Transverse colon (tissue), 4 donors: ENCODE results near the gene EMP2. TPM values are rescaled to one million over a fixed set of nuclear protein-coding genes. Genes with fewer than 3 reads are reported as not detected.

Source experiments
- DNase-seq: peaks from one replicate; pipeline ENCODE4 v3.0.0-alpha.2; 2019
- H3K27ac ChIP-seq, 4 donors: fragments of 200-600 bp; sonication (generic); 2 replicates each; pipeline ENCODE4 v1.5.1; 2016 to 2018; ENCODE audit warnings: inconsistent platforms in 4 of 4
- H3K27me3 ChIP-seq: fragments of 200-600 bp; sonication (generic); 2 replicates; pipeline ENCODE4 v1.5.1; 2017; ENCODE audit warnings: inconsistent platforms
- H3K36me3 ChIP-seq, 4 donors: fragments of 200-600 bp; sonication (generic); 2 replicates each; pipeline ENCODE4 v1.5.1; 2017 to 2019; ENCODE audit warnings: inconsistent platforms in 4 of 4
- H3K4me1 ChIP-seq, 4 donors: fragments of 200-600 bp; sonication (generic); 2 replicates each; pipeline ENCODE4 v1.5.1; 2017 to 2020; ENCODE audit warnings: inconsistent platforms in 4 of 4
- H3K4me3 ChIP-seq, 4 donors: fragments of 200-600 bp; sonication (generic); 1 replicate in 1 of 4; 2 replicates in 3 of 4; pipeline versions ENCODE4 v1.5.1 to v1.6.1; 2017 to 2019; ENCODE audit warnings: inconsistent platforms in 4 of 4
- H3K9me3 ChIP-seq, 2 donors: fragments of 200-600 bp; sonication (generic); 2 replicates each; pipeline ENCODE4 v1.5.1; 2017 to 2019; ENCODE audit warnings: inconsistent platforms in 2 of 2
- EP300 ChIP-seq: sonication (generic); formaldehyde crosslinking; IDR thresholded peaks from one replicate; pipeline ENCODE4 v1.6.1; 2017; ENCODE audit warnings: antibody characterized with exemption, low read depth
- POLR2A ChIP-seq: fragments of 450-650 bp; IDR thresholded peaks from one replicate; pipeline ENCODE4 v1.6.1; 2016; ENCODE audit warnings: antibody characterized with exemption, mild to moderate bottlenecking, moderate library complexity
- POLR2AphosphoS5 ChIP-seq, 3 donors: sonication (generic); formaldehyde crosslinking; IDR thresholded peaks; one replicate each; pipeline ENCODE4 v1.6.1; 2016; ENCODE audit warnings: antibody characterized with exemption in 3 of 3
- WGBS, 2 donors: methylation state at CpG; one replicate each; pipeline ENCODE4 v1.1.5; 2018; ENCODE audit warnings: low coverage in 1 of 2; 5-methylcytosine and 5-hydroxymethylcytosine counted together
- in situ Hi-C, 4 donors: fragments of 200-750 bp; cut with MboI; loops; one replicate each; pipeline versions ENCODE4 v1.15.0 to v1.15.1; 2017; ENCODE audit warnings: low sequenced_read_pairs in 3 of 4, low pct_ligation_motif_present in 1 of 4, low pct_unique_long_range_greater_than_20kb in 1 of 4
- intact Hi-C: fragments of 100-400 bp; cut with DNase I; formaldehyde crosslinking; loops from one replicate; pipeline ENCODE4 v1.15.1; 2023; ENCODE audit warnings: low total_unique reads
- total RNA-seq, 4 donors: library from RNA; depleted of rRNA; stranded (reverse); fragments of >200 nt; gene quantifications; one replicate each; pipeline ENCODE4 v1.1.0, GENCODE V29; 2016
- TF ChIP-seq, protein P1 (sequence below), 5 experiments: fragments of 200-600 bp in 3 of 5; fragments of 450-650 bp in 2 of 5; sonication (generic) in 3 of 5; IDR thresholded peaks; 1 replicate in 2 of 5; 2 replicates in 3 of 5; pipeline ENCODE4 v1.5.1; 2016 to 2017; ENCODE audit warnings: antibody characterized with exemption in 5 of 5, inconsistent platforms in 3 of 5, mild to moderate bottlenecking in 2 of 5, moderate library complexity in 1 of 5

The EMP2 gene
- total RNA-seq, 4 donors from 2014 or later: 22.1 to 51.0 (median 40.2) TPM

DNA sequence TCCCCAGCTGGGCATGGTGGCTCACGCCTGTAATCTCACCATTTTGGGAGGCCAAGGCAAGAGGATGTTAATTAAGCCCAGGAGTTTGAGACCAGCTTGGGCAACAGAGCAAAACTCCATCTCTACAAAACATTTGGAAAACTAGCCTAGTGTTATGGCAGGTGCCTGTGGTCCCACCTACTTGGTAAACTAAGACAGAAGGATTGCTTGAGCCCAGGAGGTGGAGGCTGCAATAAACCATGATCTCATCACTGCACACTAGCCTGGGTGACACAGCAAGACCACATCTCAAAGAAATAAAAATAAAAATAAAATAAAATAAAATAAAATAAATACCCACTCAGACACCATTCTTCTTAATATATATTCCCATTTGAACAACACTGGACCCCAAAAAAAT, 32.0 kb downstream of the EMP2 start:
- H3K27ac ChIP-seq: peak overlapping the region in 2 of 4 donors; percentile 18 to 20
- in situ Hi-C loops (loop anchor here in 1 of 4 donors (25.0 kb wide), 1 partner anchor 364 kb away; no protein-coding TSS in a partner anchor), intact Hi-C loops (no loop called here)
- TF ChIP-seq POLR2A (no peak), EP300 (no peak), POLR2AphosphoS5 (IDR thresholded peaks at IDR 0.05) (no peak)
- TF ChIP-seq, protein P1, sequence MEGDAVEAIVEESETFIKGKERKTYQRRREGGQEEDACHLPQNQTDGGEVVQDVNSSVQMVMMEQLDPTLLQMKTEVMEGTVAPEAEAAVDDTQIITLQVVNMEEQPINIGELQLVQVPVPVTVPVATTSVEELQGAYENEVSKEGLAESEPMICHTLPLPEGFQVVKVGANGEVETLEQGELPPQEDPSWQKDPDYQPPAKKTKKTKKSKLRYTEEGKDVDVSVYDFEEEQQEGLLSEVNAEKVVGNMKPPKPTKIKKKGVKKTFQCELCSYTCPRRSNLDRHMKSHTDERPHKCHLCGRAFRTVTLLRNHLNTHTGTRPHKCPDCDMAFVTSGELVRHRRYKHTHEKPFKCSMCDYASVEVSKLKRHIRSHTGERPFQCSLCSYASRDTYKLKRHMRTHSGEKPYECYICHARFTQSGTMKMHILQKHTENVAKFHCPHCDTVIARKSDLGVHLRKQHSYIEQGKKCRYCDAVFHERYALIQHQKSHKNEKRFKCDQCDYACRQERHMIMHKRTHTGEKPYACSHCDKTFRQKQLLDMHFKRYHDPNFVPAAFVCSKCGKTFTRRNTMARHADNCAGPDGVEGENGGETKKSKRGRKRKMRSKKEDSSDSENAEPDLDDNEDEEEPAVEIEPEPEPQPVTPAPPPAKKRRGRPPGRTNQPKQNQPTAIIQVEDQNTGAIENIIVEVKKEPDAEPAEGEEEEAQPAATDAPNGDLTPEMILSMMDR (IDR thresholded peaks at IDR 0.05): no peak
- H3K27me3 ChIP-seq: no peaks in the 10 kb centered on the region
- H3K36me3 ChIP-seq: peaks cover 0 to 16% (median 3%) of the 10 kb centered on the region in 4 donors
- peaks cover 0 to 18% (median 0%) of the 10 kb centered on the region in 4 donors for H3K4me1 ChIP-seq
- WGBS, 2 donors: 94% methylated on average over 1 of the region's 1 CpG; no CpG with 5 or more reads in 1 of the 2 donors
- H3K9me3 ChIP-seq: no peaks in the 10 kb centered on the region
- no peak overlapping the region for H3K4me3 ChIP-seq
- no peak for DNase-seq

DNA sequence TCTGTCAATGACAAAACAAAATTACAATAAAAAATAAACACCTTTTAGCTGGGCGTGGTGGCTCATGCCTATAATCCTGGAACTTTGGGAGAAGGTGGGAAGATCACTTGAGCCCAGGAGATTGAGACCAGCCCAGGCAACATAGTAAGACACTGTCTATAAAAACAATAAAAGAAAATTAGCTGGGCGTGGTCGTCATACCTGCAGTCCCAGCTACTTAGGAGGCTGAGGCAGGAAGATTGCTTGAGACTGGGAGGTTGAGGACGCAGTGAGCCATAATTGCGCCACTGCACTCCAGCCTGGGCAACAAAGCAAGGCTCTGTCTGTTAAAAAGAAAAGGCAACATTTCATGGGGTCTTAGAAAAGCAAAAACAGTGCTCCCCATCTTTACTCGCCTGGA, 32.7 kb downstream of the EMP2 start:
- no peaks in the 10 kb centered on the region for H3K27me3 ChIP-seq
- no peak overlapping the region for H3K4me3 ChIP-seq
- in situ Hi-C loops: loop anchor here in 1 of 4 donors (25.0 kb wide), 1 partner anchor 365 kb away; no protein-coding TSS in a partner anchor
- H3K36me3 ChIP-seq: peaks cover 0 to 16% (median 6%) of the 10 kb centered on the region in 4 donors
- 75 to 87% methylated on average over 3 to 6 of the region's 6 CpGs for WGBS, 2 donors
- peaks cover 0 to 14% (median 0%) of the 10 kb centered on the region in 4 donors for H3K4me1 ChIP-seq
- TF ChIP-seq POLR2AphosphoS5 (IDR thresholded peaks at IDR 0.05): no peak
- no peak for TF ChIP-seq EP300
- TF ChIP-seq, protein P1 (IDR thresholded peaks at IDR 0.05): no peak
- TF ChIP-seq POLR2A: no peak
- intact Hi-C loops: no loop called here
- DNase-seq: peak; percentile 26
- no peaks in the 10 kb centered on the region for H3K9me3 ChIP-seq
- H3K27ac ChIP-seq: peak overlapping the region in 2 of 4 donors; percentile 18 to 20

DNA sequence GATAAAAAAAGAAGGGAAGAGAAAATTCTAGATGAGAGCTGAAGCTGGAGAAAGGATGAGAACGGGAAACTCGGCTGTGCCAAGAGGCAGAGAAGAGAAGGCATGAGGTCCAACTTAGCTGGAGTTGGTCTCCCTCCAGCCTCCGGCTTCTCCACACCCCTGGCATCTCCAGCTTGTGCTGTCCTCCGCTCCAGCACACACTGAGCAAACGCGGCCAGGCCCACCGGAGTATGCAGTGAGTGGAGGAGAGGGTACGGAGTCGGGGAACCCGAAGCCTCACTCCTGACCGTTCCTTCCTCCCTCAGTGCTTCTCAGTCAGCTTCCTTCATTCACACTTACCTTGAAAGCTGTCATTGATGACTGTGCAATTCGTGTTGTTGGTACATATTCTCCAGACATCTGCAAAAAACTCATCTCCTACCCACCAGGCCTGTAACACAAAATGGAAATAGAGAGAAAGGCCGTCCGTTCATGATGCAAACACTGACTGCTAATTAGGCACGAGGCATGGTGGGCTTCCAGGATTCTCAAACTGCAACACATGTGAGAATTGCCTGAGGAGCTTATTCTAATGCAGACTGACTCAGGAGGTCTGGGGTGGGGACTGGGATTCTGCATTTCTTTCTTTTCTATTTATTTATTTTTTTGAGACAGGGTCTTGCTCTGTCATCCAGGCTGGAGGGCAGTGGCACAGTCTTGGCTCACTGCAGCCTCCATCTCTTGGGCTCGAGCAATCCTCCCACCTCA, 37.0 kb downstream of the EMP2 start:
- no peaks in the 10 kb centered on the region for H3K27me3 ChIP-seq
- in situ Hi-C loops: loop anchor here in 1 of 4 donors (25.0 kb wide), 1 partner anchor 369 kb away; no protein-coding TSS in a partner anchor

DNA sequence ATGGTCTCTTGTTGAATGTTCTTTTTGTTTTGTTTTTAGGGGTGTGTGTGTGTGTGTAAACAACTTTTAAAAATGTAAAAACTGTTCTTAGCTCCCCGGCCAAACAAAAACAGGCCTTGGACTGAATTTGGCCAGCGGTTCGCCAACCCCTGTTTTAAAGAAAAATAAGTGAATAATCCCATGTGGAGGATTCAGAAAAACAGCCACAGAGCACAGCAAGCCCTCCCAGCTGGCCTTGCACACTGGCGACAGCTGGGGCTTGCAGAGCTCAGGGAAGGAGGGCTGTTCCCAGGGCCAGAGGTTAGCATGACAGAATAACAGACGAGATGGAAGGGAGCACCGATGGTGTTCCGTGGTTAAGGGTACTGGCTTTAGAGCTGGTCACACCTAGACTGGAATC, 39.0 kb downstream of the EMP2 start:
- 72 to 96% methylated on average over 3 to 7 of the region's 7 CpGs for WGBS, 2 donors
- Histone ChIP-seq H3K4me3 (no peak overlapping the region), H3K4me1 (no peaks in the 10 kb centered on the region), H3K36me3 (peaks cover 0 to 30% (median 11%) of the 10 kb centered on the region in 4 donors), H3K9me3 (no peaks in the 10 kb centered on the region), H3K27ac (peak overlapping the region in 2 of 4 donors; percentile 19 to 42), H3K27me3 (no peaks in the 10 kb centered on the region)
- TF ChIP-seq POLR2AphosphoS5 (IDR thresholded peaks at IDR 0.05): no peak
- no peak for TF ChIP-seq POLR2A
- TF ChIP-seq, protein P1 (IDR thresholded peaks at IDR 0.05): no peak
- no peak for TF ChIP-seq EP300
- no peak for DNase-seq
- in situ Hi-C loops: loop anchor here in 1 of 4 donors (25.0 kb wide), 1 partner anchor 371 kb away; no protein-coding TSS in a partner anchor
- intact Hi-C loops: no loop called here

More for the DNA sequence above, 37.0 kb downstream of the EMP2 start:
- intact Hi-C loops: no loop called here
- no peak overlapping the region for H3K4me3 ChIP-seq
- peaks cover 0 to 10% (median 0%) of the 10 kb centered on the region in 4 donors for H3K4me1 ChIP-seq
- H3K27ac ChIP-seq: no peak overlapping the region
- WGBS, 2 donors: 71 to 89% methylated on average over 5 to 16 of the region's 16 CpGs
- TF ChIP-seq EP300: no peak
- no peak for TF ChIP-seq POLR2A
- no peak for TF ChIP-seq POLR2AphosphoS5 (IDR thresholded peaks at IDR 0.05)
- TF ChIP-seq, protein P1 (IDR thresholded peaks at IDR 0.05): no peak
- H3K9me3 ChIP-seq: no peaks in the 10 kb centered on the region
- no peak for DNase-seq
- H3K36me3 ChIP-seq: peaks cover 0 to 17% (median 8%) of the 10 kb centered on the region in 4 donors
